HG03064 (cell line): Measurements from ENCODE around the gene SRGAP2.
"Not testable (repeated sequence)": the region's sequence is repeated elsewhere in the genome, so short reads cannot be mapped to it uniquely, and the experiment has no call there.

Source experiments
- ATAC-seq: cut with Tn5 transposase; IDR thresholded peaks from one replicate; pipeline ENCODE4 v1.9.1; 2021; ENCODE audit warnings: low read depth; ENCODE audit not compliant: unreplicated experiment

Gene SRGAP2

GRCh38 chr1:206204871-206205270 lies 1.5 kb downstream of the SRGAP2 start:
- ATAC-seq, result not testable (repeated sequence)

GRCh38 chr1:206205569-206205968 lies 2.2 kb downstream of the SRGAP2 start:
- not testable (repeated sequence) for ATAC-seq

DNA sequence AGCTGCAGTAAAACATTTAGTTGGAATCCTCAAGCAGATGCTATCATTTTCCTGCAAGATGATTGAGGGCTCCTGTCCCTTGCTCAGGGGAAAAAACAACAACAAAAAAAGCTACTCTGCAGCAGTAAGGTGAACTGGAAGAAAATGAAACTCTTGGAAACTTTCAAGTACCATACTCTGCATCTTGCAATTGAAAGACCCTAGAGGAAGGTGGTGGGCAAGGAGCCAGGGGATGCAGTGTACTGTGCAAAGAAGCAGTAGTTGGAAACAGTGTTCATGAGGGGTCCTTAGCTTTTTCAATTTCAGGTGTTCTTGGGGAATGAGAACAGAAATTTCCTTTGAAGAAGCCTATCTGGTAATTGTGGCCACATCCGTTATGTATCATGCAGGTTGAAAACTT lies 7.5 kb downstream of the SRGAP2 start:
- ATAC-seq, result not testable (repeated sequence)

DNA sequence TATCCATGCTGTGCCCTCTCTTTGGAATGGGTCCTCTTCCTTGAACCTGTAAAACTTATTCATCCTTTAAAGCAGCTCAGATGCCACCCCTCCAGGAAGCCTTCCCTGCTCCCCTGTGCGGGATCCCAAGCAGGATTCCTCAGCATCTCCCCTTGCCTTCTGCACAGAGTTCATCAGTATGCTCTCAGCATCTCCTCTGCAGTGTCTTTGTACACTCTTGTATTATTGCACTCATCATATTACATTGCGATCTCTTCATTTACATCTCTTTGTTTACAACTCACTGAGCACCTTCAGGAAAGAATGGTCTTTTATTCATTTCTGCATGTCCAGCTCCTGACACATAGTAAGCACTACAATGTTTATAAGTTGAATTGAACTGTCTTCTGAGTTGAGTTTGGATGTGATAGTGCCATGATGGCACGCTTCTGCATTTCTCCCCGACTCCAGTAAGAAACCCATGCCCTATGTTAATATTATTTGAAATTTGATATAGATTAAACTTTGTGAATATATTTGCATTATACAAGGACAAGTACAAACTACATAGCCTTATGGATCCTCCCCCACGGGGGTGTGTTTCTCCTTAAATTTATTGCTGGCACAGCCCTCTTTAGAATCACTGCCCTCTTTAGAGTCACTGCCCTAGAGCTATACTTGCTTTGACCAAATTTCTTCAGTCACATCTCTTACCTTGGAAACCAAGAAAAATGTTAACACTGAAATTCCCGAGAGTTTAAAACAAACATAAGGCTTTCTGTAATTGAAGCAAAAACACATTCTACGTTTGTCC lies 12.5 kb downstream of the SRGAP2 start:
- not testable (repeated sequence) for ATAC-seq

DNA sequence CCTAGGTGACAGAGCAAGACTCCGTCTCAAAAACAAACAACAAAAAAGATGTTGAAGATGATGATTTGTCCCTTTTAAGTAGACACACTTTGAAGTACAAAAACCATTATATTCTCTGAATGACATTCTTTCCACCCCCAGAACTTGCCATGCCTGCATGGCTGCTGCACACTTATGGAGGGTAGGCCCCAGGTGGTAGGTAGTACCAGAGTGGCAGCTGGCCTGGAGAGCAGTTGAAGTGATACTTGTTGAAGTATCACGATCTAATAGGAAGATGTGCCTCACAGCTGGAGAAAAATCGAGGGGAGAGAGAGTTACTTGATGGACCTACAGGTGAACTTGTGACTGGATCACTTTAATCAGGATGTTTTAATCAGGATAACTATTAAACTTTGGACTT lies 14.9 kb downstream of the SRGAP2 start:
- ATAC-seq, result not testable (repeated sequence)

DNA sequence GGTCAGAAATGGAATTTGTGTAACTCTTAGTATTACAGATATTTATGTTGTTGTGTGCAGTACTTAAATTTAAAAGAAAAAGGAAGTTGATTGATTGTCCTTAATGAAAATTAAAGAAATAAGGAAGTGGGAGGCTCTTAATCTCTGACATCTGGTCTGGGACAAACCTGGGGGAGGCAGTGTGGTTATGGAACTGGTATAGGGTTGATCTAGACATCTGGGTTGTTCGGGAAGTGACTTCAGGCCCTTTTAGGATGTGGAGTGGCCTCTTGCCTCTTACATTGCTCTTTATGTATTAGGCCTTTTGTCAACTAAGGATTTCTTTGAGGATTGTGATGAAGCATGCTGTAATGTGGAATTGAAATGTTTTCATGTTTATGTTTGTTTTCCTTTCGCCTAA lies 15.4 kb downstream of the SRGAP2 start:
- not testable (repeated sequence) for ATAC-seq

DNA sequence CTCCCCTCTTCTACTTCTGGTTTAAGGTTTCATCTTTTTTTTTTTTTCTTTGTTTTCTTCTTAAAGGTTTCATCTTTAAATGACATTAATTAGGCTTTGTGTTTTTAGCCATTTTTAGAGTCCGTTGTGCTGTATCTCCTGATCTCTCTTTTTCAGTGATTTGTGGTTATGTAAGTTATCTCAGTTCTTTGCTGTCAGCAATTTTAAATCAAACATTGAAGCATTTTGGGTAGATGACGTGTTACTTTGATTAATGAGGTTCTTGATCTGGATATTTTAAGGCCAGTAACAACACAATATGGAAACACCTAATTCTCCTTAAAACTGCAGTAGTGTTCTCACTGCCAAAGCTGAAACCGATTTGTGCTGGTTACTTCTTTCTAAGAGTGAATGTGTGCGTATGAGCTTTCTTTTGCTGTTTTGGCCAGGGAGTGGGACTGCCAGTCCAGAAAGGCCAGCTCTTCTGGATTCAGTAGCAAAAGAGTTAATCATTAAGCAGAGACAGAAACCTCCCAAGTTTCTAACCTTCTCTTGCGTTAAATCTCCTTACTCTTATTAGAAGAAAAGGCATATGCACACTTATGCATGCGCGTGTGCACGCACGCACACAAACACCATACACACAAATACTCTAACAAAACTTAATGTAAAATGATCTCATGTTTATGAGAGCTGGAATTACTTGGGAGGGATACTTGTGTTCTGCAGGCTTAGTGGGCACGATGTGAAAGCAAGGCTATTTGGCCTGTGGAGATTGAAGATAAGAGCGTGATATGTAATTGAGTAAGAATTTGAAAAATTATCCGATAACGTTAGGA lies 16.4 kb downstream of the SRGAP2 start:
- not testable (repeated sequence) for ATAC-seq

DNA sequence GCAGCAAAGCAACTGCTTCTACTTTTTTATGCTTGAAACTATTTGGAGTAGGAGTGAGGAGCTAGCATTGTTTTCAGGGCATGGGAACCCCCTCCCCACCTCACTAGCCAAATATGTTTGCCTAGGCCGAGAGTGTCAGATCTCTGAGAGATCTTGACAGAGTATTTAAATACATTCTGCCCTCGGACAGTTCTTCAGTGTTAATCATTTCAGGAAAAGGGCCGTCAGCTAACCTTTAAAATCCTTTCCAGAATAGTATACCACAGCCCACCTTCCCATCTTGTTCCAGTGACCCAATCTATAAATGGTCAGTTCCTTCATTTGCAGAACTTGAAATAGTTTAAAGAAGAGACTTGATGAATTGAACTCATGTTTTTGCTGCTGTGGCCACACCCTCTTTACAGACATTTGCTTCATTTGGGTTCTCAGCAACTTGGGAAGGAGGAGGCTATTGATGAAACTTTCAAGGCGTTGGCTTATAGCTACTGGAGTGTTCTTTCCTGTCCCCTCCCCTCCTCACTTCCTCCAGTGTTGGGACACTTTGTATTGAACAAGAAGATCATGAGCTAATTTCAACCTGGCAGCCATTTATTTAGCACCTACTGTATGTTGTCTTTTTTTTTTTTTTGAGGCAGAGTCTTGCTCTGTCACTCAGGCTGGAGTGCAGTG lies 17.1 kb downstream of the SRGAP2 start:
- not testable (repeated sequence) for ATAC-seq

DNA sequence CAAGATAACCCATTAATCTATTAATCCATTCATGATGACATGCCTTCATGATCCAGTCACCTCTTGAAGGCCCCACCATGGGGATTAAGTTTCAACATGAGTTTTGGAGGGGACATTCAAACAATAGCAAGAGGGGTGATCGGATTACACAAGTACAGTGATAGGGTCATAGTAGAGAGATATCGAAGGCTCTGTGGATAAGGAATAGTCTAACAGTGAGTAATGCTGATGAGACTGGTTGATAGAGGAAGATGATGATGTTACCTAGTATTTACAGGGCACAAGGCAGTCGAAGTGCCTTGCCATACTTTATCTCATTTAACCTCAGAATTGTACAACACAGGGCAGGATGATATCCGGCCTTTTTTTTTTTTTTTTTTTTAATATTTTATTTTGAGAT lies 18.2 kb downstream of the SRGAP2 start:
- not testable (repeated sequence) for ATAC-seq

DNA sequence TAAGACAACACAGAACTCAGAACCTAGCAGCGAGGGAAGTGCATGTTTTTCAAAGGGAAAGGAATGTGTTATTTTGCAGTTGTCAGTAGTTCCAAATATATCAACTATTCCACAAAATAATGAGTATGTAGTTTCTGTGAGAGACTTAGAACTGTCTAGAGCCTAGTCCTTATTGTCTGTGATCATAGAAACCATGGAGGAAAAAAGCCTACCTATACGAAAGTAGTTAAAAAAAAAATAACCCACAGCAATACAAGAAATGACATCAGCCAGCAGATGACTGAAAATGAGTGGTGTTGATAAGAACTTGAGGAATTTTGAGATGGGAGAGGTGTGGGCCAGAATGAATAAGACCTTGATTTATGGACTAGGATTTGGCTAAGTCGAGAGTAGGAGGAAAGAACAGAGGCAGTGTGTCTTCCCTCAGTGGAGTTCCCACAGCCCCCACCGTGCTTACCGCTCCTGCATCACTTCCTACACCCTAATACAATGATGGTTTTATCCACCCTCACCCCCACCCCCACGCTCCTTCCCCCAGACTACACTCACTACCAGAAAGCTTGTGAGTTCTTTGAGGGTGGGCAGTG lies 20.9 kb downstream of the SRGAP2 start:
- not testable (repeated sequence) for ATAC-seq

GRCh38 chr1:206225386-206225785 lies 22.0 kb downstream of the SRGAP2 start:
- ATAC-seq, result not testable (repeated sequence)

DNA sequence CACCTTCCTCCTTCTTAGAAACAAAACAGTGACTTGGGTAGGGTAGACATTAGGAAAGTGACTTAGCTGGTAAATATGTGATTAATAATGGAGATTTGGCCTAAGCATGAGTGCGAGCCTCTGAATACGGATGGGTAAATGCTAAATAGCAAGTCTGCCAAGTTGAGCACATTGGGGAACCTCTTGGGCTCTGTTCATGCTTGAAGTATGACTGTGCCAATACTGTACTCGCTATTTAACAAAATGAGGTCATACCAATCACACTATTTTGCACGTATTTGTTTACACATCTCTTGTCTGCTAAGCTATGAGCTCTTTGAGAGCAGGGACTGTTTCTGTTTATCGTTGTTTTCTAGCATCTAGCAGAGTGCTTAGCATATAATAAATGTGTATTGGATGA lies 23.5 kb downstream of the SRGAP2 start:
- ATAC-seq, result not testable (repeated sequence)

GRCh38 chr1:206229286-206229685 lies 25.9 kb downstream of the SRGAP2 start:
- not testable (repeated sequence) for ATAC-seq

DNA sequence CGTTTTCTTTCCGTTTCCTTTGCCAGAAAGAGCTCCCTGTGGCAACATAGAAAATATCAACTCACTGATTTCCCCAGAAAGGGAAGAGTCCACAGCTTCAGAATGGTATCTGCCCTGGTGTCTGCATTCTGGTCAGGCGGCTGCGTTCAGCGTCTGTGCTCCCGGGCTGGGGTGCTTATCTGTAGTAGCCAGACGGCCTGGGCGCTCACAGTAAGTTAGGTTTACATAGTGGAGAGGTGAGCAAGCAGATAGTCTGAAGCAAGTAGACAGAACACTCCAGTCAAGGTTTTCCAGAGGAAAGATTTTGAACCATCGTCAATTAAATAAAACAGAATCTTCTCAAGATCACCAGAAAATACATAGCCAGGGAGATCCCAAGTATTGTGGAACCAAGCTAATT lies 28.6 kb downstream of the SRGAP2 start:
- ATAC-seq, result not testable (repeated sequence)

- ATAC-seq, result not testable (repeated sequence)
These were observed 29.8 kb downstream of the SRGAP2 start for GRCh38 chr1:206232970-206233645.

DNA sequence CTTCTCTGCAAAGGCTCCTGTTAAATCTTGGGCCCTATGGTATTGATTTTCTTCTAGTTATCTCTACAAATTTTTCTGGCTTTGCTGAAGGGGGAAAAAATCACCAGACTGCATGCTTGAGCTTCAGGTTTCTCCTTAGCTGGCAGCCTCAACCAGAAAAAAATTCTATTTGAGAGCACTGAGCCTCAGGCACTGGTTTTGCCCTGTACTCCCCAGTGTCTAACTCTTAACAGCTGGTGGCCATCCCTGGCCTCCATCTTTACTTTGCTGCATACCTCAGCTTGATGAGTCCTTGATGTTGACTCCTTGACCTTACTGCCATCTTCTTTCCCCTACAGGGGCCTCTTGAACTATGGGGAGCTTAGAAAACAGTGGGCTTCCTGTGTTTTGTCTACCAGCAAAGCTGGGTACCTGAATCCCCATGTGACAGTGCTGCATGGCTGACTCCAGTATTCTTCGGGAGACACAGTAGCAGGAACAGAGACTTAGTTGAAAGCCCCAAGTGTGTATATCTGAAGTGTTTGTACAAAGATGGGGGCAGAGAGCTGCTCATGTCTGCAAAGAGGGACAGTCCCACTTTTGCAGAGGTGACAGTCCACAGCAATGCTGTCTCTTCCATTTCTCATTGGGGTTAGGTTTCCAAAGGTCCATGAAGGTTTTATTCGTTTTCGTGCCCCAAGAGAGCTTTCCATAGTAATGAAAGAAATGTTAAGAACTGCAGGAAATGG lies 31.0 kb downstream of the SRGAP2 start:
- ATAC-seq, result not testable (repeated sequence)

- not testable (repeated sequence) for ATAC-seq
These were observed 31.8 kb downstream of the SRGAP2 start for GRCh38 chr1:206235190-206235589.

DNA sequence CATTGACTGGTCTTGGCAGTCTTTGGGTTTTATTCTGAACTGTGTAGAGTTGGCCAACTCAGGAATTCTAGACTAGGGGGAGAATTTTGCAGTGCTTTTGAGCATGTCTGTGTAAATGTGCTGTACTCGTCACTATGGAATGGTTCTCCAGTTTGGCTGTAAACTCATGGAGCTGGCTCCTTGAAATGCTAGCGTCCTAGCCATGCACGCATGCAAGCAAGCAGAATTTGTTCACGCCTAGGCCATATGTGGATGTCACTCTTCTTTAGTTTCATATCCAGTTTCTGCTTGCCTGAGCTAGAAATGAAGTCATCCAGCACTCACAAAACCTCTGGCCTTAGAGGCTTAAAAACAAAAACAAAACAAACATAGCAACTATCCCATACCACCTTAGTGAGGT lies 36.9 kb downstream of the SRGAP2 start:
- not testable (repeated sequence) for ATAC-seq

DNA sequence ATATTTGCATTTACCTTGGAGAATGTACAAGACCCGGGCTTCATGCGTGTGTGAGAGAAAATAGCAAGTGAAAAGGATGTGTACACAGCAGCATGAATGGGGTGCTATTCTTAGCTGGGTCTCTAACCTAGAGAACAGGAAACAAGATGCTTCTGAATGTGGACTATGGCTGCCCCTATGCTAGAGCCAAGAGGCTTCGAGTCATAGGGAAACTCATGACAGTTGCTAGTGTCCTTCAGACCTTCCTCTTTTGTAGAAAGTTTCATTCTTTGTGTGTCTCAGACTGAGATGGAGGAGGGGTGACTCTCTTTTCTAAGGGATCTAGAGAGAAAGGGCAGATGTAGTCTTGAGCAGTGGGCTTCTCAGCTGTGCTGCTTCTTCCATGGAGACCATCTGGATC lies 40.0 kb downstream of the SRGAP2 start:
- ATAC-seq, result peak; percentile 98
